ENCODE measurements around the gene YTHDC2. TPM values are rescaled to one million over a fixed set of nuclear protein-coding genes. Genes with fewer than 3 reads are reported as not detected.

YTHDC2 gene
- total RNA-seq, 2 experiments from 2014 or later = 40.3 to 60.1 TPM

GRCh38 chr5:113606298-113607134 is 93.0 kb downstream of the YTHDC2 start:
- H3K36me3 ChIP-seq (ENCODE audit: insufficient read depth, low read length) = no peaks in the 10 kb centered on the region
- DNase-seq (ENCODE audit: low spot score) = peak; percentile 74
- H4K20me1 ChIP-seq (ENCODE audit: insufficient read depth, low read length) = no peaks in the 10 kb centered on the region
- no peak overlapping the region for H2AFZ ChIP-seq (ENCODE audit: low read length)
- H3K4me2 ChIP-seq (ENCODE audit: low read length) = peak overlapping the region; percentile 34; the same call in 1 of the 2 replicates
- no peaks in the 10 kb centered on the region for H3K9me2 ChIP-seq (ENCODE audit: insufficient read depth, low read length)
- TF ChIP-seq EZH2phosphoT487 (IDR thresholded peaks at IDR 0.05; ENCODE audit: borderline replicate concordance, low read depth, low read length) = no peak
- peak; percentile 89 for TF ChIP-seq CTCF (conservative IDR thresholded peaks at IDR 0.05; ENCODE audit: low read length)
- H3K4me3 ChIP-seq (ENCODE audit: low read depth, low read length, poor library complexity, severe bottlenecking) = no peak overlapping the region
- intact Hi-C loops (cut with micrococcal nuclease; ENCODE audit: unreplicated experiment) = loop anchor here (1.0 to 10.0 kb wide), 6 partner anchors 94 to 1052 kb away; partner anchors contain the start of gene YTHDC2
- BruUV-seq (replicated peaks) = no TSS peak
- ChIA-PET CTCF (ENCODE audit: unreplicated experiment) (interaction anchor here (0.6 to 1.2 kb wide), 4 partner anchors 74 to 227 kb away, joined by 3 to 14 read pairs (median 4); no protein-coding TSS in a partner anchor), POLR2A (no interaction called here)
- H3K79me2 ChIP-seq (ENCODE audit: insufficient read depth, low read depth, low read length) = no peaks in the 10 kb centered on the region
- no peaks in the 10 kb centered on the region for H3K9me3 ChIP-seq (ENCODE audit: low read length)
- no peak overlapping the region for H3K27ac ChIP-seq (ENCODE audit: low read depth, low read length, poor library complexity, severe bottlenecking)
- no peaks in the 10 kb centered on the region for H3K4me1 ChIP-seq (ENCODE audit: insufficient read depth, low read length, poor library complexity, severe bottlenecking)

GRCh38 chr5:113607361-113607760 is 93.9 kb downstream of the YTHDC2 start:
- no TSS peak for BruUV-seq (replicated peaks)
- H3K9me3 ChIP-seq (ENCODE audit: low read length) = no peaks in the 10 kb centered on the region
- H3K27ac ChIP-seq (ENCODE audit: low read depth, low read length, poor library complexity, severe bottlenecking) = no peak overlapping the region
- TF ChIP-seq EZH2phosphoT487 (IDR thresholded peaks at IDR 0.05; ENCODE audit: borderline replicate concordance, low read depth, low read length) (no peak), CTCF (conservative IDR thresholded peaks at IDR 0.05; ENCODE audit: low read length) (no peak)
- ChIA-PET CTCF (ENCODE audit: unreplicated experiment) (no interaction called here), POLR2A (no interaction called here)
- H3K36me3 ChIP-seq (ENCODE audit: insufficient read depth, low read length) = no peaks in the 10 kb centered on the region
- intact Hi-C loops (cut with micrococcal nuclease; ENCODE audit: unreplicated experiment) = loop anchor here (2.0 to 10.0 kb wide), 2 partner anchors 95 to 1053 kb away; partner anchors contain the start of gene YTHDC2
- no peak overlapping the region for H3K4me3 ChIP-seq (ENCODE audit: low read depth, low read length, poor library complexity, severe bottlenecking)
- H4K20me1 ChIP-seq (ENCODE audit: insufficient read depth, low read length) = no peaks in the 10 kb centered on the region
- no peaks in the 10 kb centered on the region for H3K79me2 ChIP-seq (ENCODE audit: insufficient read depth, low read depth, low read length)
- DNase-seq (ENCODE audit: low spot score) = no peak
- no peaks in the 10 kb centered on the region for H3K4me1 ChIP-seq (ENCODE audit: insufficient read depth, low read length, poor library complexity, severe bottlenecking)
- no peak overlapping the region for H3K4me2 ChIP-seq (ENCODE audit: low read length)
- no peak overlapping the region for H2AFZ ChIP-seq (ENCODE audit: low read length)
- H3K9me2 ChIP-seq (ENCODE audit: insufficient read depth, low read length) = no peaks in the 10 kb centered on the region
